Fibroblast of skin of right quadriceps (primary cell): ENCODE measurements around the gene MLLT3.

Experiments used
- DNase-seq: peaks from one replicate; pipeline ENCODE4 v3.0.0-alpha.2; 2013

The MLLT3 gene

DNA sequence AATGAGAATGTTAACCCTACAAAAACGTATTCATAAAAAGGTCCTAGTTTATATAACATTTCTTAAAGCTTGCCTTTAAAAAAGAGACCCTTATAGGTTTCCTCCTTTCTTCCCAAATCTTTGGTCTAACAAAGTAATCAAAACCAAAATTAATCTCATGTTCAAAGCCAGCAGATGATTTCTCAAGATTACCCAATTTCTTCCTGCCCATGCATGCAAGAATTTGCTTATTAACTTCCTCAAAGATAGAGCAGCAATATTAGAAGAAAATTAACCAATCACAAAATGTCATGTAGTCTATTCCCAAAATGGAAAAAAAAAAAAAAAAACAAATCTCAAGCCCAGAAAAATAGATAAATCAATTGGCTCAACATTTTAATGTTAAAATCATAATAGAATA lies 114.9 kb downstream of the MLLT3 start:
- DNase-seq: no peak

DNA sequence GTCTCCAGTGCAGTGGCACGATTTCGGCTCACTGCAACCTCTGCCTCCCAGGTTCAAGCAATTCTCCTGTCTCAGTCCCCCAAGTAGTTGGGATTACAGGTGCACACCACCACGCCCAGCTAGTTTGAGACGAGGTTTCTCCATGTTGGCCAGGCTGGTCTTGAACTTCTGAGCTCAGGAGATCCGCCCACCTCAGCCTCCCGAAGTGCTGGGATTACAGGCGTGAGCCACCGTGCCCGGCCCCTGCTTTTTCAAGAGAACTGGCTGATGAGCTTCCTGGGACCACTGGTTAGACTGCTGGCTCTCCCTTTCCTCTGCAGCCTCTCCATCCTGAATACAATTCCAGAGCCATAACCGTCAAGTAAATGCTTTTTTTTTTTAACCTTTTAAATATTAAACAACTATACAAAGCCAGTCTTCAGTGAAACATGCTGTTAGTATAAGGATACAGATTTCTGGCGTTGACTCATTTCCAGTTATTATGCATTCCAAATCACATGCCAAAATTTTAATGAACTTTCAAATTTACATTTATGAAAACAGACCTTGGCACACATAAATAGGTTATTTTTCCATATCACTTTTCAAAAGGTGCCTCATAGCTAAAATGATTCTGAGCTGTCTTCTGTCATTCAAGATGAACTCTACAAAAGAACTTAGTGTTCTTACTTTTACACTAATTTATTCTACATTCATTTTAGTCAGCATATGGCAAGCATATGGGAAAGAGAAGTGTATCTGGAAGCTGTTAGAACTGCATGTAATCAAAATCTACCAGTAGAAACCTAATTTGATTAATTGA lies 116.0 kb downstream of the MLLT3 start:
- DNase-seq: no peak

DNA sequence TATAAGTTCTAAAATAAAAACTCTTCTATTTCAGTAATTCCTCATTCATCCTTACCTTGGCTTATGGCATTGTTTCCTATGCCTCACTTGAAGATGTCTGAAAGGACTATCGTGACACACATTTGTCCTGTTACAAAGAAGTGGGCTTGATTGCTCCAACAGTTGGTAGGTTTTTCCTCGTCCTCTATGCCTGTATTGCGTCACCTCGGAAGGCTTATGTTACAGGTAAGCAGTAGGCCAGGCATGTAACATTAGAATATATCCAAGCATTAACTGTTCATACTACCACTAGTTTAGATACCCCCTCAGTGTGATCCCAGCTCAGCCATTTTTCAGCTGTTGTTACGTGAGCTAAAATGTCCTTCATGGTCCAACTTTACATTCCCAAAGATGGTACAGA lies 116.7 kb downstream of the MLLT3 start:
- no peak for DNase-seq

DNA sequence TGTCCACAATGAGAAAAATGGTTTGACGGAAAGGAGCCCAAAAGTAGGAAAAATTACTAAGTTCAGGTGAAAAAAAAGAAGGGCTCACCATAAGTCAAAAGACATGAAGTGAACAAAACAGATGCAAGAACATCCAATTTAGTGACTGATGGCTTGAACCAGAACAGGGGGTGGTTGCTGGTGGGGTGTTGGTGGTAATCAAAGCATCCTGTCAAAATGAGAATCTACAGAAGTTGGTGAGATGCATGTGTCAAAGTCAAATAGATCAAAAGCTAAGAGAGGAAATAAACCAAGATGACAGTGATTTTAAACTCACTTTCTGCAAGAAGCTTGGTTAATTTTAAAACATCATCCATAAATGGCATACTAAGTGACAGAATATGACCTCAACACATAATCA lies 117.4 kb downstream of the MLLT3 start:
- DNase-seq: no peak

DNA sequence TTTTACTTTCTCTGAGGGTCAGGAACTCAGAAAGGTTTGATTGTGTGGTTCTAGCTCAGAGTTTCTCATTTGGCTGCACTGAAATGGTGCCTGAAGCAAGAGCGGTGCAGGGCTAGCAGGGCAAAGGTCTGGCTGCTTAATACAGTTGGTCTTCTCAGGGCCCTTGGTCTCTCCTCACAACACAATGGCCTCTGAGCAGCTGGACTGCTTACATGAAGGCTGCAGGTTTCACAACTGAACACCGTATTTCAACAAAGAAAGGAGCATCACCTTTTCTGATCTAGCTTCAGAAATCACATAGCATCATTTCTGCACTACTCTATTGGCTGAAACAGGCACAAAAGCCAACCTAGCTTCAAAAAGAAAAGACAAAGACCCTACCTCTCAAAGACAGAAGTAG lies 122.2 kb downstream of the MLLT3 start:
- no peak for DNase-seq

DNA sequence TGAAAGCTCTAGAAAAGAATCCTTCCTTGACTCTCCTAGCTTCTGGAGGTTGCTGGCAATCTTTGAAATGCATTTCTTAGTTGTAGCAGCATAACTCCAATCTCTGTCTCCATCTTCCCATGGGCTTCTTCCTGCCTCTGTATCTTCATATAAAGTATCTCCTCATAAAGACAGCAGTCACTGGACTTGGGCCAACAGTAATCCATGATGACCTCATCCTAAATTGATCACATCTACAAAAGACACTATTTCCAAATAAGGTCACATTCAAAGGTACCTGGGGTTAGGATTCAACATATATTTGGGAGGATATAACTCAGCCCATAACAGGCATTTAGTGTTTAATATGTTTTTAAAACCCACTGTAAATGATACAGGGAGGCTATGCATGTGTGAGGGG lies 123.3 kb downstream of the MLLT3 start:
- DNase-seq: peak; percentile 10

DNA sequence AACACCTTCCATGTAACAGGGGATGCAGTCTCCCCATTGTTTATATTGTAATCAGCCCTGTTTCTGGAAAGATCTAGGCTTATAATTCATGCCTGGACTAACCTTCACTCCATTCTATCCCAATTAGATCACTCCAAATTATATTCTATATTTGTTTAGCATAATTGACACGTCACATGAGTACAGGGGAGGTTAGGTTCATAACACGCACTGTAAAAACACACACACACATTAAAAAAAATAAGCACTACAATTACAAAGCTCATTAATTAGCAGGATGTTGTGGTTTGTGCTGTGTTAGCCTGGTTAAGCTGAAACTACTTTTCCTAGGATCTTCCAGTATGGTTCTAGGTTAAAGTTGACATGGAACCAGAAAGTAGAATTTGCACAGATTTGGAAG lies 126.0 kb downstream of the MLLT3 start:
- DNase-seq: no peak

DNA sequence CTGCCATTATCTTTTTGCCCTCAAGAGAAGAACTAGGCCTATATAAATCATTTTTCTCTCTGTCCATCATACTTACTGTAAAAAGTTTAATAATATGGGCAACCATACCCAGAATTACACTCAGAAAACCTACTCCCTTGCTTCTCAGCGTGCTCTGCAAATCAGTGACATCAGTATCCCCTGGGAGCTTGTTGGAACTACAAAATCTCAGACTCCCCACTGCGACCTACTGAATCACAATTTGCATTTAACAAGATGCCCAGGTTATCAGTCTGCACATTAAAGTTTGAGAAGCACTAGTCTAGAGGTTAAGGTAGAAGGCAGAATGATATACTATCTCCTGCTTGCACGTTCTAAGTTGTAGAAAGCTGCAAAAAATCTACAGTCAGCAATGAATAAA lies 127.2 kb downstream of the MLLT3 start:
- no peak for DNase-seq

DNA sequence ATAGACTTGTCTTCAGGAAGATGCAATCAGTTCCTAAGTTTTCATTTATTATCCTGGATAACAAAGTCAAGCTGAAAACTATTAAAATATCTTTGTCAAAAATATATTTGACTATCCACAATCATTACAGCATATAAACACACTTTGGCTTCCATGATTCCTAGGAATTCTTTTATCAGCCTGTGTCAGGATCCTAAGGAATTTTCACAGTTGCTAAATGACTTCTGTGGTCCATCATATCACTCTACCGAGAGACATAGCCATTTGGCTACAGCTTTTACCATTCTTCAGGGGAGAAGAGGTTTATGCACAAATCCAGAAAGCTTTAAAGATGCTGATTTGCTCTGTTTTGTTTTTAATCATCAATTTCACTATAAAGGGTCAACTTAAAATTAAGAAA lies 128.3 kb downstream of the MLLT3 start:
- DNase-seq: no peak

DNA sequence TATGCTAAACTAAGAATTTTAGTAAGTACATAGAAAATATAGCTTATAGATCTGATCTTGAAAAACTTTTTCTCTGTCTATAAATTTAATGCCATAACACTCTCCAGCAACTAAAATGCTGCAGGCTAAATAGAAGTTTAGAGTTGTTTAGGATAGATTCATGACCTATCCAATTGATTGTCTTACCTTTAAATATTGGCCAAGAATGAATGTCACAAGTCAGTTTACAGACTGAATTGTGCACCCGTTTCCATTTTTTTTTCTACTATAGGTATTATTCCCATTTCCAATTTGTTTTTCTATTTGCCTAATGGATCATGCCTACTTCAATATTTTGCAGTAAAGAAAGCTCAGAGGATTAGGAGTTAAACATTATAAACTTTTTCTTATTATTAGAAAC lies 129.5 kb downstream of the MLLT3 start:
- no peak for DNase-seq

DNA sequence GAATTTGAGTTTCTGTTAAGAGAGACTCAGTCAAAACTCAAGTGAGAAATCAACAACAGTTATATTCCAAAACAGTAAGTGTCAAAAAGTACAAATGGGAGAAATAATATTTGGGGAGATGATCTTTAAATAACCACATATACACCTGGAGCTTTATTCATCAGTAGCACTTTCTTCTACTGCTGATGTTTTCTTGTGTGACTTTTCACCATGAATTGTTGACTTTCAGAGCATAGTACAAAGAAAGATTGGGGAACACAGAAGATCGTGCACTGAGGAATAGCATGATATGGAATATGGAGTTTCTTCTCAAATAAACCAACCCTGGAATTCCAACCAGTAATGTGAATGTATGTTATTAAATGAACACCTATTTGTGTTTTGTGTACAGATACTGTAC lies 130.7 kb downstream of the MLLT3 start:
- DNase-seq: no peak

DNA sequence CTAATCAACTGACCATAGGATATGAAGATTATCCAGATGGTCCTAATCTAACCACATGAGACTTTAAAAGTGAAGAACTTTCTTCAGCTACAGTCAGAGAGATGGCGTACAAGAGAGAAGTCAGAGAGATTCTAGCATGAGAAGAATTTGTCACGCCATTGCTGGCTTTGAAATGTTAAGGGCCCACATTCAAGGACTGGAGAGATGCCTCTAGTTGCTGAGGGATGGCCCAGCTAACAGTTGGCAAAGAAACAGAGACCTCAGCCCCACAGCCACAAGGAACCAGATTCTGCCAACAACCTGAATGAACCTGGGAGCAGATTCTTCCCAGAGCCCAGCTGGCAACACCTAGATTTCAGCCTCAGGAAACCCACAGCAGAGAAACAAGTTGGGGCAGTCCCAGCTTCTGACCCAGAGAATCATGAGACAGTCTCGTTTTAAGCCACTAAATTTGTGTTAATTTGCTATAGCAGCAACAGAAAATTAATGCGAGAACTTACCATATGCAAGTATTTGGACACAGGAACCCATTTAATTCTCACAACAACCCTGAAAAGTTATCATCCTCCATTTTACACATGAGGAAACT lies 132.0 kb downstream of the MLLT3 start:
- DNase-seq: no peak

DNA sequence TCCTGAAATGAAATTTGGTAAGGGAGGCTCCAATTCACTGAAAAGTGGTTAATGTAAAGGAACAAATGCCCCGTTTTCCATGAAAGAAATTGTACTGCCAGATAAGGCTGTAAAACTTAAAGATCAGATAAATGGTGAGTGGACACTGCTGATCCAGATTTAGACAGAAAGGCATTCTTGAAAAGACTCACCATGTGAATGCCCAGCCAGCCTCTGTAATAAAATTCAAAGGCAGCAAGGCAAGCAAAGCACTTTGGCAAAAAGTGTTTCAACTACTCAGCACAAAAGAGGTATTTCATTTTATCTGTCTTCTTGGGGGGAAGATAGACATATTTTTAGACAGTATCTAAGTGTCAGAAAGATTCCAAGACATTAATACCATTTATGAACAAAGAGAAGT lies 133.6 kb downstream of the MLLT3 start:
- DNase-seq: no peak

DNA sequence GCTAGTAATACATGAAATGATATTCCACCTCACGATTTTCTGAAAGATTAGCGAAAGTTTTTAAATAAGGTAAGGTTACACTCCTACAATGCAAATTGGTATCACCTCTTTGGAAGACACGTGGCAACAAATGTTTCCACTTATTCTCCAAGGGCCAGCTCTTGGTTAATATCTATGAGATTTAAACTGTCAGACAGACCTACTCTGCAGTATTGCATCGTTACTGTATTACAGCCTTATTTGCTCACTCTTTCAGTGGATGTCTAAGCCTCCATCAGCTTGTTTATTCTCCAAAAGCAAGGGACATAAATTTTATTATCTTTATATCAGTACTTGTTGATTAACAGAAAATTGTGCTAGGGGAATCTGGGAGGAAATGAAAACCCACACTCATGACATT lies 135.7 kb downstream of the MLLT3 start:
- no peak for DNase-seq

DNA sequence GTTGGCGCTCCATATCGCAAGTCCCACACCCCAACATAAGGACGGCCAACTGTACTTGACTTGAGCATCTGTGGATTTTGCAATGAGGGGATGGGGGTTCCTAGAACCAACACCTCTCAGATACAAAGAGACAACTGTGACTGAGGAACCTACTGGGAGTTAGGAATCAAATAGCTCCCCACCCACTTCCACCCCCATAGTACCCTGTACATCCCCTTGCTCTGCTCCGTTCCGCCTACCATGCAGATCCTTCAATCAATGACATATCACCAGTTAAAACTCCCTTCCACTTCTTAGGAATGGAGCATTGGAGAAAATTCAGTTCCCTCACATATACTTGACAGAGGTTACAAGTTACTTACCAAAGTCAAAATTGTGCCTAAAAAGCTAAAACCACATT lies 140.9 kb downstream of the MLLT3 start:
- no peak for DNase-seq

DNA sequence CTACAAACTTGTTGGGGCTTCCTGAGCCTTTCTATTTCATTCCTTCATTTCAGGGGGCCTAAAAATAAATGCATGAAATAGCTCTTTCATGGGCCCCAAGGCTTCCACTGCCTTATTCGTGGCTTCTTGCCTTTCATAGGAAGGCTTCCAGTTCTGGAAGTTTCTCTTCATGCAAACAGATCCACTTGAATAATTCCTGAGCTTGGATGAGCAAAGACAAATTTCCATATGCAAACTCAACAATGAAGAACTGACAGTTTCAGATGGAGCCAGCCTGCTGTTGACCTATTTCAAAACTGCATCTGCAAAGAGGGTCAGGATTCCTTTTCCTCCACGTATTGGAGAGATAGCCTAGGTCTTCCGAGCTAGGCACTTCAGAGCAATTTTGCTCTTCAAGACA lies 142.1 kb downstream of the MLLT3 start:
- DNase-seq: no peak

DNA sequence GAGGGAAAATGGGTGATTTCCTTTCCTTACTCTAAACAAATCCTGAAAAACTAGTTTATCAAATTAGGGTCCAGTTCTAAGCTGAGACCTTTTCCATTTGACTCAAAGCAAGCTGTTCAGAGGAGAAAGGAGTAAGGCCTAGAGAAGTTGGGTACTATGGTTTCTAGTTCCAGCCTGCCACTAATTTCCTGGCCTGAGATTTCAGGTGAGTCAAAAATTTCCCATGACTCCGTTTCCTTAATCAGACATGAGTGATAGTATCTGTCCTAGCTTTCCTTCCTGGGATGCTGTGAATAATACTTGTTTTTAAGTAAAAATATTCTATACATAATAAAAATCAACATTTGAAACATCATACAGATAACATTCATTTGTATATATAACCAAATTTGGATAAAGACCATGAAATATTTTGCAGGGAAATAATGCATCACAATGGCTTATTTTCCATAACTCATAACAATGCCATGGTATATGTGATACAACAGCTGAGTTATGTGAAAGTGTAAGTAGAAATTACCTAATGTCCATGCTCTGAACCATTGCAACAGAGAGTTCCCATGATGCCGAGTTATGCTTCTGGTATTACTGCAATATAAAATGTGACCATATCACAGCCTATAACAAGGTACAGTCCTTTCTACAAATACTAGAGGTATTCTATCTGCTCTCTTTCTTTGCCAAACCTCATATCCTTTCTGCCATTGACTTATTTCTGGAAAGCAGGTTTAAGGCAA lies 142.7 kb downstream of the MLLT3 start:
- no peak for DNase-seq

DNA sequence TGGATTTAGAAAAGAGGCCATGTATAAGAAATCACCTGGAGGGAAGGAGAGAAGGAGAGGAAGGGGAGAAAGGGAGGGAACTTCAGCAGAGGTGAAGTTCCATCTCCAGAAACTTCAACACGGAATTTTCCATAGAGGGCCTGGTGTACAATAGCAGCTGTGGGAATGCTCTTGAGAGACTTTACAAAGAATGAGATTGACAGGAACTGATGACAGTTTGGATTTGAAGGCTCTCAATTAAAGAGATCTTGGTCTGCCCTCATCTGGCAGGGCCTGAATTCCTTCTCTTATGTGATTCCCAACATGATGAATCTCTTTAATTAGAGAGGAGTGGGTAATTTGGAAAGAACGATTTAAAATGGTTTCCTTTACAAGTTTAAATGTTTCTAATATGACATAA lies 143.5 kb downstream of the MLLT3 start:
- DNase-seq: no peak

DNA sequence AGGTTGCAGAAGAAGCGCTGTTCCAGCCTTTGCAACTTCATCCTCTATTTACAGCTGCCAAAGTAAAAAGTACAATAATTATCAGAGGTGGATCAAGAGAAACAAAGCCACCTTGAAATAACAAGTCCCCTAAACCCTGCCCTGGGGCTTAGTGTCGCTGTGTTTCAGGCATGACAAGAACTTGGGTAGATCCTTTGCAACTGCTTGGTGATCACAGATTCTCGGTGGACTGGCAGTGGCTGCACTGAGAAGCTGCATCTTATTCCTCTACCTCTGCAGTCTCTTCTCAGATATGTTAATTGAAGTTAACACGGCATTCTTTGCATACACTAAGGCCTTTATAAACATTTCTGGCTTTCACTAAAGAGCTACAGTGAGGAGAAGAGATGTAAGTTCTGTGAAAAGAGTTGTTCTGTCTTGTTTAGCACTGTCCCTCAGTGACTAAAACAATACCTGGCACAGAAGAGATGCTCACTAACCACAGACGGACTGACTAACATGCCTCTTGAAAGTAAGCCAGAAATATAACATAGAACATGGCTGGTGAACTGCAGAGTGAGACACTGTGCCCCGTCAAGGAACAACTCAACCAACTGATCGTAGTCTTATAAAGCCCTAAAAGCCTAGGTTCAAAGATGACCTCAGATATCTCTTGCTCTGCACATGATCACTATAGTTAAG lies 144.2 kb downstream of the MLLT3 start:
- peak; percentile 21 for DNase-seq

DNA sequence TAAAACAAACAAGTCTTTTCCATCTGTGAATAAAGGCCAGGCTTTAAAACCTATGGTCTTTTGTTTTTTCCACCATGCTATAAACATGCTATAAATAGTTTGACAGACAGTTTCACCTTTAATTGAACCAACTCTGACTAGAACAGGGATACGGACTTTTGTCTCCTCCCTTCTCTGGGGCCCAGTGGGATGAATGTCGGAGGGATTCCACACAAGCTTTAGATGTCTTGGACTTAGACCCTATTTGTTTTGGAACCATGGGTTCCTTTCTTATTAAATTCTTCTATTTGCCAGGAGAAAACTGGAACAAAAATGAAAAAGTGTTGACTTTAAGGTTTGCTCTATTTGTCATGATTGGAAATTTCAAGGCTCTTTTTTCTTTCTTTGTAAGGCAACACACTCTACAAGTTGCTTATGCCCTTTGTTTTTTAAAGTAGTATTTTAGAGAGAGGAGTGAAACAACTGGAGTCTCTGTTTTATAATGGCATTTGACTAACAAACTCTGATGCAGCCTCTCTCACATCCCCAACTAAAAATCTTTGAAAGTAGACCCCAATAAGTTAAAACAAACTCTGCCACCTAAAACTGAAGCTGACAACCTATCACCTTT lies 145.3 kb downstream of the MLLT3 start:
- peak; percentile 8 for DNase-seq

DNA sequence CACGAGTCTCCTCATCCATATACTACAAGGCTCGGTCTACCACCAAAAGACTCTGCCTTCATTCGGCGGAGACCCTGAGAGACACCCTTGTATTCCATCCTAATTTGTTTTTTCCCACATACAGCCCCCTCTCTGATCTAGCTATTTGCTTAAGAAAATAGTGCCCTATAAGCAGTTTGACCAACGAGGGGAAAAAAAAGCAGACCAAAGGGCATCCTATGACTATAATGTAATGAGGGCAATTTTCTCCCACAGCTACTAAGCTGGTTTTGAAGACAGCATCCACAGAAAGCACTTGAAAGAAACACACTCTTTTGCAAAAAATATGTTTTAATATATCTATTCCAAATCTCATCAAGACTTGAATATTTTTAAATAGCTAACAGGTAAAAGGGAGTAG lies 147.8 kb downstream of the MLLT3 start:
- DNase-seq: no peak

DNA sequence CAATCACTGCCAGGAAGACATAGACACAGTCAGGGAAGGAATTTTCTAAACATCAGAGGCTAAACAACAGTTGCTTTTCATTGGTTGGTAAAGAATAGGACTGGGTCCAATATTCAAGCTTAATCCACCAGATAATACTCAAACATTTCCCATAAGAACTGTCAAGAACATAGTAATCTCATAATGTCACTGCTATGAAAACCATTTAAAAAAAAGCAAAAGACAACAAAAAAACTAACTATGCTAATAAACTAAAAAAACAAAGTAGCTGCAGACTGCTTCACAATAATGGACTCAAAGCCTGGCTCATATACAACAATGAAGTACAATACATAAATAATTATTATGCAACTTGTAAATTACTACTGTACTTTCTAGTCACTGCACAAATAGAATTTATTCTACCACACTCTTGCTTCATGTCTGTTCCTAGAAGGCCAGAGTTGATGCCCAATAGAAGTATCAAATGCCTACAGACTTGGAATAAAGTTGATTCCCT lies 148.7 kb downstream of the MLLT3 start:
- no peak for DNase-seq
